Measurements from ENCODE around the gene RPF1. TPM values are rescaled to one million over a fixed set of nuclear protein-coding genes. Genes with fewer than 3 reads are reported as not detected.

Gene RPF1
- total RNA-seq, 1 experiment from 2014 or later, result 36.1 TPM

DNA sequence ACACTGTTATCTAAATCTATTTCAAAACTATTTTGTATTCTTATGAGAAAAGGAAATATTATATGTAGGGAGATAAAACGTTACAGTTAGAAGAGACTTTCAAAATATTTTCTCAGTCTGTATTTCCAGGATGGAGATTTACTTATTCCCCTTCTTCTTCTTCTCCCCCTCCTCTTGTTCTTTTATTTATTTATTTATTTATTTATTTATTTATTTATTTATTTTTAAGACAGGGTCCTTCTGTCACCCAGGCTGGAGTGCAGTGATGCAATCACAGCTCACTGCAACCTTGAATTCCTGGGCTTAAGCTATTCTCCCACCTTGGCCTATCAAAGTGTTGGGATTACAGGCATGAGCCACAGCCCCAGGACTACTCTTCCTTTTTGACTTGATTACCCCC, 2.8 kb upstream of the RPF1 start:
- Histone ChIP-seq H3K4me2 (ENCODE audit: insufficient read depth, insufficient read length, low read length) (no peak overlapping the region), H3K79me1 (ENCODE audit: insufficient read depth, low read depth, low read length, poor library complexity, severe bottlenecking) (peaks cover 1% of the 10 kb centered on the region), H3K18ac (ENCODE audit: insufficient read length, low read depth, low read length) (no peak overlapping the region), H3K79me2 (ENCODE audit: insufficient read depth, low read length) (peaks cover 3% of the 10 kb centered on the region; the same call in 1 of the 2 replicates), H3K4ac (ENCODE audit: low read depth, low read length) (no peak overlapping the region), H3T11ph (ENCODE audit: low read length) (no peak overlapping the region), H2BK15ac (ENCODE audit: low read depth, low read length) (no peak overlapping the region), H2BK120ac (ENCODE audit: low read depth, low read length, poor library complexity, severe bottlenecking) (no peak overlapping the region), H4K5ac (ENCODE audit: insufficient read length, low read depth, low read length) (no peak overlapping the region), H3K4me1 (ENCODE audit: insufficient read depth, low read length) (no peaks in the 10 kb centered on the region), H3K56ac (ENCODE audit: insufficient read length, low read depth, low read length) (no peak overlapping the region), H2BK12ac (ENCODE audit: insufficient read length, low read depth, low read length) (no peak overlapping the region), H3K27ac (ENCODE audit: insufficient read length, low read depth, low read length) (no peak overlapping the region), H3K23ac (ENCODE audit: insufficient read length, low read depth, low read length) (no peak overlapping the region), H3K9me3 (ENCODE audit: control insufficient read depth, low read depth, low read length) (no peaks in the 10 kb centered on the region), H2AK5ac (ENCODE audit: insufficient read length, low read length) (no peak overlapping the region), H3K27me3 (ENCODE audit: insufficient read depth, low read length) (no peaks in the 10 kb centered on the region; the same call in 1 of the 2 replicates), H3K23me2 (ENCODE audit: insufficient read length, low read depth, low read length, poor library complexity, severe bottlenecking) (no peaks in the 10 kb centered on the region), H2AFZ (ENCODE audit: low read length) (no peak overlapping the region), H2BK5ac (ENCODE audit: insufficient read length, low read length) (no peak overlapping the region), H4K8ac (replicated peaks; ENCODE audit: insufficient read length, low read depth, low read length) (no peak overlapping the region), H3K9ac (ENCODE audit: extremely low read depth, insufficient read length, low read length) (no peak overlapping the region), H4K20me1 (ENCODE audit: control insufficient read depth, insufficient read depth, insufficient read length) (no peaks in the 10 kb centered on the region), H2BK20ac (ENCODE audit: low read depth, low read length, poor library complexity, severe bottlenecking) (no peak overlapping the region), H4K91ac (ENCODE audit: insufficient read length, low read depth, low read length) (no peak overlapping the region), H3K14ac (ENCODE audit: insufficient read depth, low read length) (no peak overlapping the region)
- Mint-ChIP-seq H3K36me3 (ENCODE audit: insufficient read depth in 1 of 3, low read depth in 3 of 3) (peaks cover 11 to 13% (median 13%) of the 10 kb centered on the region in 3 experiments), H3K27ac (no peak overlapping the region), H3K4me1 (peaks cover 4 to 7% of the 10 kb centered on the region in 2 experiments), H3K4me3 (no peak overlapping the region), H3K27me3 (ENCODE audit: low read depth) (peaks cover 78% of the 10 kb centered on the region), H3K9me3 (peaks cover 15 to 16% of the 10 kb centered on the region in 2 experiments)
- DNase-seq, result no peak
- WGBS (ENCODE audit: extremely low coverage, insufficient read length, low lambda C conversion rate), result no CpG with 5 or more reads among the region's 1 CpG
- TF ChIP-seq, protein P1, sequence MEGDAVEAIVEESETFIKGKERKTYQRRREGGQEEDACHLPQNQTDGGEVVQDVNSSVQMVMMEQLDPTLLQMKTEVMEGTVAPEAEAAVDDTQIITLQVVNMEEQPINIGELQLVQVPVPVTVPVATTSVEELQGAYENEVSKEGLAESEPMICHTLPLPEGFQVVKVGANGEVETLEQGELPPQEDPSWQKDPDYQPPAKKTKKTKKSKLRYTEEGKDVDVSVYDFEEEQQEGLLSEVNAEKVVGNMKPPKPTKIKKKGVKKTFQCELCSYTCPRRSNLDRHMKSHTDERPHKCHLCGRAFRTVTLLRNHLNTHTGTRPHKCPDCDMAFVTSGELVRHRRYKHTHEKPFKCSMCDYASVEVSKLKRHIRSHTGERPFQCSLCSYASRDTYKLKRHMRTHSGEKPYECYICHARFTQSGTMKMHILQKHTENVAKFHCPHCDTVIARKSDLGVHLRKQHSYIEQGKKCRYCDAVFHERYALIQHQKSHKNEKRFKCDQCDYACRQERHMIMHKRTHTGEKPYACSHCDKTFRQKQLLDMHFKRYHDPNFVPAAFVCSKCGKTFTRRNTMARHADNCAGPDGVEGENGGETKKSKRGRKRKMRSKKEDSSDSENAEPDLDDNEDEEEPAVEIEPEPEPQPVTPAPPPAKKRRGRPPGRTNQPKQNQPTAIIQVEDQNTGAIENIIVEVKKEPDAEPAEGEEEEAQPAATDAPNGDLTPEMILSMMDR (conservative IDR thresholded peaks at IDR 0.05), result no peak
